GM23338 (cell line): ENCODE data around the gene GSTT4. TPM values are rescaled to one million over a fixed set of nuclear protein-coding genes. Genes with fewer than 3 reads are reported as not detected.
A peak's percentile ranks its signal among the peaks of the same experiment; 100 is the strongest.
"Not testable (repeated sequence)": the region's sequence is repeated elsewhere in the genome, so short reads cannot be mapped to it uniquely, and the experiment has no call there.

ENCODE experiments used
- ATAC-seq: fragments of 200-7000 bp; cut with Tn5 transposase; 3 replicates; pipeline ENCODE4 v1.9.1; 2020
- DNase-seq: peaks from one replicate; pipeline ENCODE4 v3.0.0-alpha.2; 2015; ENCODE audit warnings: low spot score
- H2AFZ ChIP-seq: fragments of 200-600 bp; sonication (generic); 2 replicates; pipeline ENCODE4 v1.8.0; 2016; ENCODE audit warnings: antibody characterized with exemption, mild to moderate bottlenecking, moderate library complexity
- H3F3A ChIP-seq: fragments of 200-600 bp; sonication (generic); replicated peaks from 2 replicates; pipeline ENCODE4 v1.8.0; 2017; ENCODE audit warnings: antibody characterized with exemption, mixed run types, low read depth
- H3K27ac ChIP-seq: fragments of 200-600 bp; sonication (generic); 2 replicates; pipeline ENCODE4 v1.6.1; 2016; ENCODE audit warnings: low read depth
- H3K27me3 ChIP-seq: fragments of 200-600 bp; sonication (generic); 2 replicates; pipeline ENCODE4 v1.8.0; 2016; ENCODE audit warnings: mild to moderate bottlenecking, mixed run types, moderate library complexity; ENCODE audit not compliant: insufficient read depth
- H3K36me3 ChIP-seq: fragments of 200-600 bp; sonication (generic); 2 replicates; pipeline ENCODE4 v1.8.0; 2016; ENCODE audit warnings: mild to moderate bottlenecking; ENCODE audit not compliant: insufficient read depth
- H3K4me1 ChIP-seq: fragments of 200-600 bp; sonication (generic); 2 replicates; pipeline ENCODE4 v1.8.0; 2016; ENCODE audit warnings: mild to moderate bottlenecking, moderate library complexity; ENCODE audit not compliant: insufficient read depth
- H3K4me2 ChIP-seq: fragments of 200-600 bp; sonication (generic); 2 replicates; pipeline ENCODE4 v1.7.1; 2017; ENCODE audit warnings: mixed run types
- H3K4me3 ChIP-seq: fragments of 200-600 bp; sonication (generic); 2 replicates; pipeline ENCODE4 v1.6.1; 2016; ENCODE audit warnings: mixed run types
- H3K79me2 ChIP-seq: fragments of 200-600 bp; sonication (generic); replicated peaks from 2 replicates; pipeline ENCODE4 v1.8.0; 2017; ENCODE audit warnings: mild to moderate bottlenecking; ENCODE audit not compliant: insufficient read depth
- H3K9me2 ChIP-seq: fragments of 200-600 bp; sonication (generic); 2 replicates; pipeline ENCODE4 v1.8.0; 2017; ENCODE audit not compliant: insufficient read depth
- H4K20me1 ChIP-seq: fragments of 200-600 bp; sonication (generic); replicated peaks from 2 replicates; pipeline ENCODE4 v1.8.0; 2017; ENCODE audit warnings: mild to moderate bottlenecking; ENCODE audit not compliant: insufficient read depth
- H3K27ac Mint-ChIP-seq: 2 replicates; pipeline ENCODE4 v1.8.0; 2020; ENCODE audit warnings: inconsistent platforms, mild to moderate bottlenecking, moderate library complexity, mixed read lengths
- H3K27me3 Mint-ChIP-seq: 3 replicates; pipeline ENCODE4 v1.8.0; 2022; ENCODE audit warnings: low read depth, mild to moderate bottlenecking, moderate library complexity, mixed read lengths, inconsistent platforms; ENCODE audit not compliant: insufficient read depth, poor library complexity
- H3K36me3 Mint-ChIP-seq: 3 replicates; pipeline ENCODE4 v1.8.0; 2021; ENCODE audit warnings: low read depth, mild to moderate bottlenecking, inconsistent platforms, moderate library complexity, mixed read lengths
- H3K4me1 Mint-ChIP-seq: 3 replicates; pipeline ENCODE4 v1.8.0; 2020; ENCODE audit warnings: mild to moderate bottlenecking, inconsistent platforms, mixed read lengths
- H3K4me3 Mint-ChIP-seq: 3 replicates; pipeline ENCODE4 v1.8.0; 2021; ENCODE audit warnings: moderate library complexity, mild to moderate bottlenecking, inconsistent platforms, mixed read lengths
- H3K9me3 Mint-ChIP-seq: 3 replicates; pipeline ENCODE4 v1.8.0; 2020; ENCODE audit warnings: moderate library complexity, mild to moderate bottlenecking, inconsistent platforms, mixed read lengths
- polyA plus RNA-seq: library from polyadenylated mRNA; unstranded; fragments of >200 nt; fragmentation: Nextera tagmentation; extraction: Ambion mirVana; gene quantifications from 2 replicates; pipeline ENCODE4 v1.2.1, GENCODE V29; 2016
- total RNA-seq: library from RNA; depleted of rRNA; stranded (reverse); fragments of >200 nt; shearing (Covaris generic); gene quantifications from 2 replicates; pipeline ENCODE4 v1.2.3, GENCODE V29; 2014

Gene GSTT4
- total and polyA plus RNA-seq, 2 experiments from 2014 or later: not detected

- H3K27me3 Mint-ChIP-seq, H3K36me3 ChIP-seq, H3K27ac ChIP-seq, H3K27ac Mint-ChIP-seq, H3F3A ChIP-seq, H3K9me3 Mint-ChIP-seq, H3K79me2 ChIP-seq, H3K9me2 ChIP-seq, DNase-seq, H3K4me3 Mint-ChIP-seq, H3K36me3 Mint-ChIP-seq, H3K27me3 ChIP-seq, H3K4me2 ChIP-seq, H2AFZ ChIP-seq, H4K20me1 ChIP-seq, H3K4me3 ChIP-seq, ATAC-seq, H3K4me1 Mint-ChIP-seq, H3K4me1 ChIP-seq: not testable (repeated sequence)
Observed at GRCh38 chr22:23980567-23980966, 24.7 kb downstream of the GSTT4 start.

GRCh38 chr22:23979557-23980240 is 25.6 kb downstream of the GSTT4 start, which contains the start of gene GSTT2:
GSTT2 (plus strand) TSS chr22:23980134.
- DNase-seq, H3K4me3 ChIP-seq, H3K36me3 Mint-ChIP-seq, H3K9me3 Mint-ChIP-seq, H3K27me3 ChIP-seq, H3K4me1 ChIP-seq, H3K4me3 Mint-ChIP-seq, H4K20me1 ChIP-seq, H3K4me2 ChIP-seq, H3K9me2 ChIP-seq, H3K27me3 Mint-ChIP-seq, H3K4me1 Mint-ChIP-seq, H3F3A ChIP-seq, H2AFZ ChIP-seq, H3K27ac Mint-ChIP-seq, H3K79me2 ChIP-seq, H3K36me3 ChIP-seq, H3K27ac ChIP-seq: not testable (repeated sequence)
- peak; percentile 66 for ATAC-seq

- not testable (repeated sequence) for H3K4me1 Mint-ChIP-seq, H3K27me3 ChIP-seq, H2AFZ ChIP-seq, H3K36me3 Mint-ChIP-seq, H3F3A ChIP-seq, H3K4me3 ChIP-seq, H3K4me1 ChIP-seq, DNase-seq, H3K4me3 Mint-ChIP-seq, H3K27me3 Mint-ChIP-seq, H4K20me1 ChIP-seq, H3K79me2 ChIP-seq, H3K27ac Mint-ChIP-seq, H3K36me3 ChIP-seq, H3K27ac ChIP-seq, ATAC-seq, H3K9me2 ChIP-seq, H3K4me2 ChIP-seq, H3K9me3 Mint-ChIP-seq
Observed at GRCh38 chr22:23977304-23977703, 27.9 kb downstream of the GSTT4 start.

- H3K9me3 Mint-ChIP-seq, H3K4me3 Mint-ChIP-seq: not testable (repeated sequence)
Observed at GRCh38 chr22:23974836-23975352, 30.4 kb downstream of the GSTT4 start.

GRCh38 chr22:23974345-23974744 is 30.9 kb downstream of the GSTT4 start, which contains the start of gene DDT:
DDT (minus strand) TSS chr22:23974441; CDS start chr22:23974414, 27 bp downstream.
- H3K4me1 ChIP-seq, H3K9me3 Mint-ChIP-seq, H3K27me3 ChIP-seq, H3K27me3 Mint-ChIP-seq, H3K4me3 Mint-ChIP-seq, DNase-seq, H3K4me3 ChIP-seq, H3K9me2 ChIP-seq, H3K27ac Mint-ChIP-seq, H3K4me2 ChIP-seq, H3K36me3 ChIP-seq, H4K20me1 ChIP-seq, H3K79me2 ChIP-seq, H3K27ac ChIP-seq, H3K4me1 Mint-ChIP-seq, H3F3A ChIP-seq, H2AFZ ChIP-seq: not testable (repeated sequence)
- peaks cover 25% of the 10 kb centered on the region for H3K36me3 Mint-ChIP-seq
- ATAC-seq: peak; percentile 92

More at GRCh38 chr22:23974836-23975352, 30.4 kb downstream of the GSTT4 start:
- H3K4me1 Mint-ChIP-seq, H3K27me3 Mint-ChIP-seq, H2AFZ ChIP-seq, H3K4me2 ChIP-seq, H3K79me2 ChIP-seq, H3K27ac Mint-ChIP-seq, H3K9me2 ChIP-seq, DNase-seq, H3K27ac ChIP-seq, H4K20me1 ChIP-seq, H3F3A ChIP-seq, H3K4me1 ChIP-seq, H3K4me3 ChIP-seq, H3K27me3 ChIP-seq, H3K36me3 ChIP-seq: not testable (repeated sequence)
- H3K36me3 Mint-ChIP-seq: peaks cover 20% of the 10 kb centered on the region
- peak; percentile 39 for ATAC-seq

- H3K4me1 Mint-ChIP-seq, H3K4me2 ChIP-seq, H3K9me3 Mint-ChIP-seq, H2AFZ ChIP-seq, H3K4me1 ChIP-seq, H3K36me3 ChIP-seq, ATAC-seq, H3K9me2 ChIP-seq, H3F3A ChIP-seq, H3K27ac Mint-ChIP-seq, H3K27ac ChIP-seq, H3K4me3 ChIP-seq, DNase-seq, H4K20me1 ChIP-seq, H3K27me3 Mint-ChIP-seq, H3K27me3 ChIP-seq, H3K79me2 ChIP-seq: not testable (repeated sequence)
- peak overlapping the region; percentile 46; the same call in 1 of the 3 replicates for H3K4me3 Mint-ChIP-seq
- peaks cover 30% of the 10 kb centered on the region for H3K36me3 Mint-ChIP-seq
Observed at GRCh38 chr22:23971927-23972326, 33.3 kb downstream of the GSTT4 start.
